ENCODE measurements around the gene ATP13A3.

The ATP13A3 gene

DNA sequence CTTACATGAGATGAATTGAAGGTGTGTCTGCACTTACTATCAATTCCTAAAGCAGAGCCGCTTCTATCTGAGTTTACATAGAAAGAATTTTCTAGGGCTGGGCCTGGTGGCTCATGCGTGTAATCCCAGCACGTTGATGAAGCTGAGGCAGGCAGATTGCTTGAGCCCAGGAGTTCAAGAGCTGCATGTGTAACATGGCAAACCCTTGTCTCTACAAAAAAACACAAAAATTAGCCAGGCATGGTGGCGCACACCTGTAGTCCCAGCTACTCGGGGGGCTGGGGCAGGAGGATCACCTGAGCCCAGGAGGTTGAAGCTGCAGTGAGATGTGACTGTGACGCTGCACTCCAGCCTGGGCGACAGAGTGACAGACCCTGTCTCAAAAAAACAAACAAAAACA lies 18.1 kb upstream of the ATP13A3 start:
- TF ChIP-seq, protein P1, sequence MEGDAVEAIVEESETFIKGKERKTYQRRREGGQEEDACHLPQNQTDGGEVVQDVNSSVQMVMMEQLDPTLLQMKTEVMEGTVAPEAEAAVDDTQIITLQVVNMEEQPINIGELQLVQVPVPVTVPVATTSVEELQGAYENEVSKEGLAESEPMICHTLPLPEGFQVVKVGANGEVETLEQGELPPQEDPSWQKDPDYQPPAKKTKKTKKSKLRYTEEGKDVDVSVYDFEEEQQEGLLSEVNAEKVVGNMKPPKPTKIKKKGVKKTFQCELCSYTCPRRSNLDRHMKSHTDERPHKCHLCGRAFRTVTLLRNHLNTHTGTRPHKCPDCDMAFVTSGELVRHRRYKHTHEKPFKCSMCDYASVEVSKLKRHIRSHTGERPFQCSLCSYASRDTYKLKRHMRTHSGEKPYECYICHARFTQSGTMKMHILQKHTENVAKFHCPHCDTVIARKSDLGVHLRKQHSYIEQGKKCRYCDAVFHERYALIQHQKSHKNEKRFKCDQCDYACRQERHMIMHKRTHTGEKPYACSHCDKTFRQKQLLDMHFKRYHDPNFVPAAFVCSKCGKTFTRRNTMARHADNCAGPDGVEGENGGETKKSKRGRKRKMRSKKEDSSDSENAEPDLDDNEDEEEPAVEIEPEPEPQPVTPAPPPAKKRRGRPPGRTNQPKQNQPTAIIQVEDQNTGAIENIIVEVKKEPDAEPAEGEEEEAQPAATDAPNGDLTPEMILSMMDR (IDR thresholded peaks at IDR 0.05) = no peak

DNA sequence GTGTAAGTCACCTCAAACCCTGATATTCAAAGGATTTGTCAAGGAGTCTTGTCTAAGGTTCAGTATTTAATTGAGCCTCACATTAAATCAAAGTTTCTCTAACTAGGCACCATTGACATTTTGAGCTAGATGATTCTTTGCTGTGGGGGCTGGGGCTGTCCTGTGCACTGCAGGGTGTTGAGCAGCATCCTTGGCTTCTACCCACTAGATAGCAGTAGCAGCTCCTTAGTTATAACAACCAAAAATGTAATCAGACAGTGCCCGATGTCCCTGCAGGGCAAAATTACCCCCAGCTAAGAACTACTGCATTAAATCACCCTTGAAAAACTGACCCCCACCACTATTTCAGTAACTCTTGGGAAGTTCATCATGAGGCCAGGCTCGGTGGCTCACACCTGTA lies 17.3 kb upstream of the ATP13A3 start:
- TF ChIP-seq, protein P1 (IDR thresholded peaks at IDR 0.05) = no peak

DNA sequence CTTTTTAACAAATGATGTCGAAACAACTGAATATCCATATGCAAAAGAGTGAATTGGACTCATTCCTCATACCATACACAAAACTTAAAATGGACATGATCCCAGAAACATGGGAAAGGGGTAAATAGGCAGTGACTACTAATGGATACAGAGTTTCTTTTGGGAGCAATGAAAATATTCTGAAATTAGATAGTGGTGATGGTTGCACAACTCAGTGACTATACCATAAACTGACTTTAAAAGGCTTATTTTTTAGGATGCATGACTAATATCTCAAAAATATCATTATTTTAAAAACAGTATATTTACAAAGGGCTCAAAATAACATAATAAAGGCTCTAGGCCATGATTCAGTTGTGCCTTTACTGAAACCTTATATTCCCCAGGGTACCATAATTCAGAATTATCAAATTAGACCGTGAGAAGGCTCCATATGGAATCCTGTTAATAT lies 16.3 kb upstream of the ATP13A3 start:
- TF ChIP-seq, protein P1 (IDR thresholded peaks at IDR 0.05) = no peak

DNA sequence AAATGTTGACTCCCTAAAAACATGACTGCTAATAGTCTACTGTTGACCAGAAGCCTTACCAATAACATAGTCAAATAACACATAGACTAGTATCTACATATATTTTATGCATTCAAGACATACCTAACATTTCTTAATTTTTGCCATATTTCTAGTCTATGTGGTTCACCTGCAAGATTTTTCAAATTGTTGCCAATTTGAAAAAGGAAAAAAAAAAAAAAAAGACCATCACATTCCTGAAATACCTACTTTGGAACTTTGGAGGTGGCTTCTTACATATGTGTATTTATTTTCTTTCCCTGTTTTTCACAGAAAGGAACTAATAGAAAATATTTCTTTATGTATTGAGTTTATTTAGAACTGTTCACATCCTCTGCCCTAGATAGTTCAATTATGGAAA lies 13.4 kb upstream of the ATP13A3 start:
- TF ChIP-seq, protein P1 (IDR thresholded peaks at IDR 0.05) = no peak

DNA sequence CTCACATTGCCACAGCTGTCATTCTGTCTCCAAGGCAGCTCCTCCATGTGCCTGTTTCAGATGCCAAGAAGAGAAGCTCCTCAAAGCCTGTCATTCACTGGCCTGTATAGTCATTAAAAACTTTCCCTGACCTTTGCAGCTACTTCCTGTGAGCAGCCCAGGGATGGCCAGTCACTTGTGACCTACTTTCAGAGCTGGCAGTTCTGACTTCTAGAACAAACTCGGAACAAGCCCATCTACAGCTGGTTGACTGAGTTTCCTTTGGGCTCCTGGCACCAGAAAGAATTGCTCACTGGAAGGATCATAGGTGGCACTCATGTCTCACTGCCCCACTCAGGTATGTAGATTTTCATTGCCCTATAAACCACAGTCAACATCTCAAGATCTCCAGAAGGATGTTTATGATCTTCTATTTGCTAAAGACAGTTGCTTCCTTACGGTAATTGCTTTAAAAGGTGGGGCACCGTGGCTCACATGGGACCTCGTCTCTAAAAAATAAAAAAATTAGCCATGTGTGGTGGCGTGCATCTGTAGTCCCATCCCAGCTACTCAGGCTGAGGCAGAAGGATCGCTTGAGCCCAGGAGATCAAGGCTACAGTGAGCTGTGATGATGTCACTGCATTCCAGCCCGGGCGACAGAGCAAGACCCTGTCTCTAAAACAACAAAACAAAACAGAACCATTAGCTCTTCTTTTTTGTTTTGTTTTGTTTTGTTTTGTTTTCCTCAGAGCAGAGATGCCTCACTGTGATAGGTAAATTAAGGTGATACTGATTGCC lies 11.2 kb upstream of the ATP13A3 start:
- TF ChIP-seq, protein P1 (IDR thresholded peaks at IDR 0.05) = no peak

DNA sequence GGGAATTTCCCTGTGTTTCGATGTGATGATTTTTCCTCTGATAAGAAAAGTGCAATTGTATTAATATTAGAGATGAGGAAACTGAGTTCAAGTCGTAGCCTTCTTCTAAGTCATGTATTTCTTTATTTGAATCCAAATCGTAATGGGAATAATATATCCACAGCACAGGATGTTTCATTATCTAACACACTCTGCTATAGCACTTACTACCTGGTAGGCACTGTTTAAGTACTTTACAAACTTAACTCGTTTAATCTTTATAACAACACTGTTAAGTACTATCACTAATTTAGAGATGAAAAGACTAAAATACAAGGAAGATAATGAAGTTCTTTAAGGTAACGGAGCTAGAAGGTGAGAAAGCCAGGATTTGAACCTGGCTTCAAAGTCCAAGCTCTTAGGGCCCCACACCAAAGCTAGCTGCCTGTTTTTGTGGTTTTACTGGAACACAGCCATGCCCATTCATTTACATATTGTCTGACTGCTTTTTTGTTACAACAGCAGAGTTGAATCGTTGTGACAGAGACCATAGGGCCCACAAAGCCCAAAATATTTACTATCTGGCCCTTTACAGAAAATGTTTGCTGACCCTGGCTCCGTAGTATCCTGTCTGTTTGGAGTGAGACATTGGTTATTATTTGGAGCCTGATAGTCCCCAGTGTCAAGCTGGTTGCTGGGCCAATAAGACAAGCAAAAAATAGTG lies 9.6 kb upstream of the ATP13A3 start:
- TF ChIP-seq, protein P1 (IDR thresholded peaks at IDR 0.05) = no peak

DNA sequence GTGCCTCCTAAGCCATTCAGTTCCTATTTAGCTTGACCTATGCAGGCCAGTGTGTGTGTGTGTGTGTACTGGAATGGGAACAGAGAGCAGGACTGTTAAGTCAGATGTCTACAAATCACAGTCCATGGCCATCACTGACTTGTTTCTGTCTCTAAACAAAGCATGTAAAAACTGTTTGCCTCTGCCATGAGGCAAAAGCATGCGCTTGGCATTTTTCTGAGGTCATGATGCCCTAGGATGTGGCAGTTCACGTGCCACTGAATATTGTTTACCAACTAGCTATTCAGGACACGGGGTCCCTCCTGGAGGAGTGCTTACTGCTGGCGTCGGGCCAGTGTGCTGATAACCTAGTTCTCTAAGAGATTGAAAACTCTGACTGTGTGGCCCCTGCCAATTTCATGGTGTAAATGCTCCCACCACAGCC lies 8.2 kb upstream of the ATP13A3 start:
- TF ChIP-seq, protein P1 (IDR thresholded peaks at IDR 0.05) = no peak

Data from LNCAP (cell line).